Retinal pigment epithelial cell (primary cell): ENCODE measurements around the gene PCGF1.
A peak's percentile ranks its signal among the peaks of the same experiment; 100 is the strongest.

Experiments
- DNase-seq: peaks from one replicate; pipeline ENCODE4 v3.0.0-alpha.2; 2010; ENCODE audit warnings: low read depth
- H3K4me3 ChIP-seq: 2 replicates; pipeline ENCODE4 v1.5.1; 2011; ENCODE audit warnings: mild to moderate bottlenecking, low read length, control low read depth, moderate library complexity
- CTCF ChIP-seq: conservative IDR thresholded peaks from 2 replicates; pipeline ENCODE4 v1.5.1; 2011; ENCODE audit warnings: low read depth, low read length, control low read depth, inconsistent platforms

Gene PCGF1

GRCh38 chr2:74507145-74507925, at the start of gene PCGF1:
Gene PCGF1 (minus strand): TSS chr2:74507695. CDS start chr2:74507668, 27 bp downstream.
- DNase-seq = peak; percentile 85
- H3K4me3 ChIP-seq = peak within 1 kb of the TSS; percentile 98
- TF ChIP-seq CTCF = peak; percentile 46

GRCh38 chr2:74556831-74557370, 49.4 kb upstream of the PCGF1 start:
- H3K4me3 ChIP-seq = no peak overlapping the region
- DNase-seq = no peak
- TF ChIP-seq CTCF = no peak

GRCh38 chr2:74556159-74556558, 48.7 kb upstream of the PCGF1 start:
- no peak overlapping the region for H3K4me3 ChIP-seq
- no peak for TF ChIP-seq CTCF
- no peak for DNase-seq

GRCh38 chr2:74555610-74556103, 48.2 kb upstream of the PCGF1 start:
- TF ChIP-seq CTCF = no peak
- H3K4me3 ChIP-seq = peak overlapping the region; percentile 94
- DNase-seq = no peak

- peak; percentile 1 for TF ChIP-seq CTCF
- DNase-seq = no peak
- H3K4me3 ChIP-seq = peak overlapping the region; percentile 94
Measured at GRCh38 chr2:74554820-74555531, 47.5 kb upstream of the PCGF1 start.

GRCh38 chr2:74553892-74554819, 46.7 kb upstream of the PCGF1 start, which contains the start of the genes DOK1 and LOXL3:
Gene DOK1 (plus strand): TSS chr2:74554720. CDS start chr2:74554755, 35 bp downstream.
Gene LOXL3 (minus strand): TSS chr2:74553942. CDS start chr2:74552634, 1,308 bp downstream.
- peak; percentile 53 for DNase-seq
- H3K4me3 ChIP-seq = peak within 1 kb of the TSS; percentile 94
- no peak for TF ChIP-seq CTCF
